ENCODE measurements around the gene TLNRD1.
A peak's percentile ranks its signal among the peaks of the same experiment; 100 is the strongest.

TLNRD1 gene

GRCh38 chr15:80978685-80979329 is 21.9 kb upstream of the TLNRD1 start:
- DNase-seq (ENCODE audit: low spot score) = no peak

- DNase-seq (ENCODE audit: low spot score) = no peak
Measured at GRCh38 chr15:80979538-80980200, 21.1 kb upstream of the TLNRD1 start.

- DNase-seq (ENCODE audit: low spot score) = no peak
Measured at GRCh38 chr15:80982205-80982604, 18.5 kb upstream of the TLNRD1 start.

- DNase-seq (ENCODE audit: low spot score) = no peak
Measured at GRCh38 chr15:80982839-80983238, 17.9 kb upstream of the TLNRD1 start.

- DNase-seq (ENCODE audit: low spot score) = no peak
Measured at GRCh38 chr15:80984856-80985255, 15.9 kb upstream of the TLNRD1 start.

- no peak for DNase-seq (ENCODE audit: low spot score)
Measured at GRCh38 chr15:80985981-80986380, 14.7 kb upstream of the TLNRD1 start.

- DNase-seq (ENCODE audit: low spot score) = no peak
Measured at GRCh38 chr15:80986487-80986886, 14.2 kb upstream of the TLNRD1 start.

- DNase-seq (ENCODE audit: low spot score) = no peak
Measured at GRCh38 chr15:80988148-80988796, 12.5 kb upstream of the TLNRD1 start.

GRCh38 chr15:80989081-80989517 is 11.6 kb upstream of the TLNRD1 start:
- DNase-seq (ENCODE audit: low spot score) = no peak

- peak; percentile 97 for DNase-seq (ENCODE audit: low spot score)
Measured at GRCh38 chr15:80989518-80990478, 10.9 kb upstream of the TLNRD1 start, which contains the start of gene MESD. Gene MESD (minus strand): TSS chr15:80989819. CDS start chr15:80989791, 28 bp downstream.

- DNase-seq (ENCODE audit: low spot score) = no peak
Measured at GRCh38 chr15:80990955-80991354, 9.8 kb upstream of the TLNRD1 start.

- peak; percentile 85 for DNase-seq (ENCODE audit: low spot score)
Measured at GRCh38 chr15:80991421-80991820, 9.3 kb upstream of the TLNRD1 start.

- DNase-seq (ENCODE audit: low spot score) = no peak
Measured at GRCh38 chr15:80992006-80992405, 8.7 kb upstream of the TLNRD1 start.

GRCh38 chr15:80992441-80992840 is 8.3 kb upstream of the TLNRD1 start:
- no peak for DNase-seq (ENCODE audit: low spot score)

GRCh38 chr15:80996247-80996646 is 4.5 kb upstream of the TLNRD1 start:
- DNase-seq (ENCODE audit: low spot score) = no peak

GRCh38 chr15:80997692-80998091 is 3.0 kb upstream of the TLNRD1 start:
- DNase-seq (ENCODE audit: low spot score) = no peak

GRCh38 chr15:80998251-80998650 is 2.5 kb upstream of the TLNRD1 start:
- no peak for DNase-seq (ENCODE audit: low spot score)

GRCh38 chr15:80999623-81000036 is 1.1 kb upstream of the TLNRD1 start:
- no peak for DNase-seq (ENCODE audit: low spot score)

GRCh38 chr15:81000144-81000623 is 539 bp upstream of the TLNRD1 start:
- no peak for DNase-seq (ENCODE audit: low spot score)

- DNase-seq (ENCODE audit: low spot score) = no peak
Measured at GRCh38 chr15:81001152-81002008, 657 bp downstream of the TLNRD1 start.

- no peak for DNase-seq (ENCODE audit: low spot score)
Measured at GRCh38 chr15:81002009-81002330, 1.2 kb downstream of the TLNRD1 start.

Data from putamen (tissue), 1 donor.